ACC112 (cell line): ENCODE measurements around the gene ERG28.

Experiments used
- H2AFZ ChIP-seq: fragments of 200-600 bp; sonication (generic); one replicate; pipeline ENCODE4 v1.6.0; 2017; ENCODE audit warnings: antibody characterized with exemption, low read length; ENCODE audit not compliant: unreplicated experiment
- H3K27ac ChIP-seq: fragments of 200-600 bp; sonication (generic); 2 replicates; pipeline ENCODE4 v1.5.1; 2014; ENCODE audit warnings: low read depth, mild to moderate bottlenecking, antibody characterized with exemption, low read length, moderate library complexity
- H3K27me3 ChIP-seq: fragments of 200-600 bp; sonication (generic); 2 replicates; pipeline ENCODE4 v1.6.1; 2014; ENCODE audit warnings: mild to moderate bottlenecking, antibody characterized with exemption, low read length, moderate library complexity, mixed read lengths; ENCODE audit not compliant: insufficient read depth
- H3K36me3 ChIP-seq: fragments of 200-600 bp; sonication (generic); 2 replicates; pipeline ENCODE4 v1.6.1; 2016; ENCODE audit warnings: mild to moderate bottlenecking, antibody characterized with exemption, low read length, moderate library complexity, mixed read lengths; ENCODE audit not compliant: insufficient read depth
- H3K4me1 ChIP-seq: fragments of 200-600 bp; sonication (generic); one replicate; pipeline ENCODE4 v1.6.1; 2016; ENCODE audit warnings: low read length, mixed read lengths; ENCODE audit not compliant: insufficient read depth, unreplicated experiment, control insufficient read depth
- H3K4me3 ChIP-seq: fragments of 200-600 bp; sonication (generic); 2 replicates; pipeline ENCODE4 v1.5.1; 2014; ENCODE audit warnings: mild to moderate bottlenecking, low read depth, low read length
- H3K79me2 ChIP-seq: fragments of 200-600 bp; sonication (generic); one replicate; pipeline ENCODE4 v1.6.0; 2016; ENCODE audit warnings: low read length; ENCODE audit not compliant: control insufficient read depth, unreplicated experiment, insufficient read depth

The ERG28 gene

DNA sequence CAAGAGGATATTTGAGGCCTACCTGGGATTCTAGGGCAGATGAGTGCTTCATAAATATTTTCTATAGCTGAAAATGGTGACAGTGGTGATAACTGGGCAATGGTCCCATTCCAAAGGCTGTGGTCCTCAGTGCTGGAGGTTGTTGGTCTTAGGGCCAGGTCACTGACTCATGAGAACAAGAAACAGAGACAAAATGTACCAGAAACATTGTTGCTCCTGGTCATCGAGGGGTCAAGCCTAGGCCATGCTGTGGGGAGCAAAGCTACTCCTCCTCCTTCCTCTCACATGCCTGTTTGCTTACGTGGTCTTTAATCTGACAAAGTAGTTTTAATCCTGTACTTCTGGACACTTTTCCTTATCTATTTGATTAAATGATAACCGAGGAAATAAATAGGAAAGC lies 33.8 kb downstream of the ERG28 start:
- Histone ChIP-seq H3K27ac (peak overlapping the region; percentile 52), H3K79me2 (no peaks in the 10 kb centered on the region), H3K36me3 (no peaks in the 10 kb centered on the region; the same call in 1 of the 2 replicates), H3K4me3 (no peak overlapping the region), H3K27me3 (no peaks in the 10 kb centered on the region), H2AFZ (no peak overlapping the region), H3K4me1 (peaks cover 13% of the 10 kb centered on the region)

DNA sequence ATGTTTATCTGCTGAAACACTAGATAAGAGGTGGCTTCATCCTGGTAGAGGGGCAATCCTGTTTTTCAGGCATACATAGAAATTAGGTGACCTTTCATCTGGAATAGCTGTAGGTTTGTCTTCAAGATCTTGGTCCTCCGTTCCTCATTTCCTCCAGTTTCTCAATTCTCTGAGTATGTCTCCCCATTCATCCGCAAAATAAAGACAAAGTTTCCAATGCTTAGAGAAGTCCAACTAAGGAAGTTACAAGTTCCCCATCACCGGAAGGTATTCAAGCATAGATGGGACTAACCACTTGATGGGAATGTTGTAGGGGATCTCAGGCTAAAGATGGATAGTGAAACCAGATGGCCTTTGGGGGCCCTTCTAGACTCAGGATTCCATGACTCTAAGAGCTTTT lies 34.3 kb downstream of the ERG28 start:
- Histone ChIP-seq H3K27ac (peak overlapping the region; percentile 52), H3K36me3 (no peaks in the 10 kb centered on the region; the same call in 1 of the 2 replicates), H3K4me1 (peaks cover 13% of the 10 kb centered on the region), H3K27me3 (no peaks in the 10 kb centered on the region), H2AFZ (no peak overlapping the region), H3K79me2 (no peaks in the 10 kb centered on the region), H3K4me3 (no peak overlapping the region)

DNA sequence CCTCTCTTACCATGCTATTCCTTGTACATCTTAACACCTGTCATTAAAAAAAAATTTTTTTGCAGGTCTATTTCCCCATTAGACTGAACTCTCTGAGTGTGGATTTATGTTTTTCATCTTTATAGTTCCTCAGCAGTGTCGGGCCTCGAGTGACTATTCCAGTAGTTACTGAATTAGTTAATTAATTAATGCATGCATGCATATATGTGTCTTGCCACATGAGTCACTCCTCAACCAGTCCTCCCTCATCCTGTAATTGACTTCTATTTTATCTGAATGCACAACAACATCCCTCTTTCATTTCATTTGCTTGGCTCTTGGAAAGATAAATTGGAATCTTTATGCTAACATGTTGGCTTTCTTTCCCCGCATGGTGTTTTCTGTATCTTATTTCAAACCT lies 35.6 kb downstream of the ERG28 start:
- H3K27me3 ChIP-seq: no peaks in the 10 kb centered on the region
- H3K4me3 ChIP-seq: no peak overlapping the region
- H2AFZ ChIP-seq: no peak overlapping the region
- no peak overlapping the region for H3K27ac ChIP-seq
- no peaks in the 10 kb centered on the region for H3K79me2 ChIP-seq
- peaks cover 13% of the 10 kb centered on the region for H3K4me1 ChIP-seq
- H3K36me3 ChIP-seq: no peaks in the 10 kb centered on the region; the same call in 1 of the 2 replicates

DNA sequence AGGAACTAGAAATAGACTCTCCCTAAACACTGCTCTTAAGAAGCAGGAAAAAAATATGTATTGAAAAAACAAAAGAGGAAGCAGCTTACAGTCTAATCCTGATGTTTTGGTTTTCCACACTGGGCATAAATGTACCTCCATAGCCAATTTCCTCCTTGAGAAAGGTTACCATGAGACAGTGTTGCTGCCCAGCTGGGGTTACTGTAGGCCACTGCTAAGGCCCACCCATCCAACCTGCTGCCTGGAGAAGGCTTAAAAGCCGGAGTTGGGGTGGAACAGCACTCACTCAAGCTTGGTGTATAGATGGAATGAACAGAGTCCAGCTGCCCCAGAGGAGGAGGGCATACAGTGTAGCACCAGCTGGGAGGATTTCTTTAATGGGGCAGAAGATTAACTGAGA lies 41.1 kb downstream of the ERG28 start:
- no peak overlapping the region for H2AFZ ChIP-seq
- no peak overlapping the region for H3K27ac ChIP-seq
- H3K4me3 ChIP-seq: no peak overlapping the region

DNA sequence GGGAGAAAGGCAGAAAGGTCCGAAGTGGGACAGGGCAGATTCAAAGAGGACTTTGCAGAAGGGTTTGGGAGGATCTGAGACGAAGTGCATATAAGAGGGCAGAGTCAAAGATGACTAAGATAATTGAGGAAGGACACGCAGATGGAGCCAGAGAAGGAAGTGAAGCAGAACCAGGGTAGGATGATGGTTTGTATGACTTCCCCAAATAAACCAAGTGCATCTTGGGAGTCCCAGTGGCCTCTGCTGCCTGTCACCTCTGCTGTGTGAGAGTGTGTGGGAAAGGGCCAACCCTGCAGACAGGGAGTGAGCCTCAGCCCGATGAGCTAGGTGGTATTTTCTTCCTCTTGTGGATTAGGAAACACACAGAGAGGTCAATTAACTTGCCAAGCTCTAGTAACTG lies 45.5 kb downstream of the ERG28 start:
- no peak overlapping the region for H3K27ac ChIP-seq
- no peak overlapping the region for H3K4me3 ChIP-seq
- H3K36me3 ChIP-seq: 0 out of 2 replicates have a peak, but pooled peaks cover 4% of the 10 kb centered on the region
- peaks cover 9% of the 10 kb centered on the region for H3K4me1 ChIP-seq
- no peak overlapping the region for H2AFZ ChIP-seq
- H3K79me2 ChIP-seq: no peaks in the 10 kb centered on the region
- no peaks in the 10 kb centered on the region for H3K27me3 ChIP-seq

More for the DNA sequence above, 41.1 kb downstream of the ERG28 start:
- Histone ChIP-seq H3K36me3 (0 out of 2 replicates have a peak, but pooled peaks cover 4% of the 10 kb centered on the region), H3K27me3 (no peaks in the 10 kb centered on the region), H3K4me1 (no peaks in the 10 kb centered on the region), H3K79me2 (no peaks in the 10 kb centered on the region)

DNA sequence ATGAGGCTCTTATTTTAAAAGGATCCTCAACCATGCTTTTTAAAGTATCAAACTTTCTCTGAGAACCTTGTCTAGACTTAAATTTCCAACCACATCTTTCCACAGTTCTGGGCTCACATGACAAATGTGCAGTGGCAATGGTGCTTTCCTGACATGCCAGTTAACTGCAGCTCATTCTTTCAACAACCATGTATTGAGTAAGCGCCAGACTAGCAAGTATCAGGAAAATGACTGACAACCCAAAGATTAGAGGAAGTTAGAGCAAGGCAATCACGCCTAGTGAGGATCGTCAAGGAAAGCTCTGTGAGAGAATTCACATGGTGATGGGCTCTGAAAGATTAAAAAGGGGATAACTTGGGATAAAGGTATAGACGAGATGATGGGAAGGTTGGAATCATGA lies 46.5 kb downstream of the ERG28 start:
- Histone ChIP-seq H3K4me3 (no peak overlapping the region), H3K36me3 (0 out of 2 replicates have a peak, but pooled peaks cover 4% of the 10 kb centered on the region), H2AFZ (no peak overlapping the region), H3K4me1 (peaks cover 19% of the 10 kb centered on the region), H3K27me3 (no peaks in the 10 kb centered on the region), H3K27ac (no peak overlapping the region), H3K79me2 (no peaks in the 10 kb centered on the region)

DNA sequence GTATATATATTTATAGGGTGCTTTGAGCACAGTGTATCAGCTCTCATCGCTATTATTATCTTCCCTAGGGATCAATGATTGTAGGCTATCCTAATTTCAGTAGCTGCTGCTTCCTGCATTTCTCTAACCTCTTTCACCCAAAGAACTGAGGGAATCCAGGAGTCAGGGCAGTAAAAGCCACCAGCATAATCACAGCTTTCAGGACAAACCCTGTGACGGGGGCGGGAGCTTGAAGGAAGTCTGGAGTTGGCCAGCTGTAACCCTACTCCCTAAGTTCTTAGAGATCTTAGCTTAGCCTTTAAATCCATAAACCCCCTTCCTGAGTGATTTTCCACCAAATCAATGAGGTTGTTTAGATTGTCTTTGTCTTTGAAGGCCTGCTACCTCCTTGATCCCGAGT lies 48.5 kb downstream of the ERG28 start:
- peaks cover 20% of the 10 kb centered on the region for H3K4me1 ChIP-seq
- no peak overlapping the region for H2AFZ ChIP-seq
- H3K79me2 ChIP-seq: no peaks in the 10 kb centered on the region
- no peak overlapping the region for H3K27ac ChIP-seq
- no peaks in the 10 kb centered on the region for H3K27me3 ChIP-seq
- H3K36me3 ChIP-seq: peaks cover 9% of the 10 kb centered on the region; the same call in 1 of the 2 replicates
- H3K4me3 ChIP-seq: no peak overlapping the region

DNA sequence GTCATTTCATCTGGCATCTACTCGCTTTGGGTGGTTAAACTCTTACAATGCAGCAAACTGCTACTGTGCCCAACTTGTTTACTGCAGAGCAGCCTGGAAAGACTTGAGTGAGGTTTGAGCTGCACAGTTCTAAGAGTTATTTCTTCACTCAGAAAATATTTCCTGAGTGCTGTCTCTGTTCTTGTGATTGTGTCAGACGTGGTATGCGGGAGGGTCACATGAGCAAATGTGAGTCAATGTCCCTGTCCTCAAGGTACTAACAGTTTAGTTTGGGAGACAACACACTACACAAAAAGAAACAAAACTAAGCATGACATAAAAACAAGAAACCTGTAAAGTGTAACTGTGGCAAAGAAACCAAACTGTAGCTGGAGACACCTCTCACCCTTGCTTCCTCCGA lies 49.8 kb downstream of the ERG28 start:
- H3K79me2 ChIP-seq: no peaks in the 10 kb centered on the region
- peak overlapping the region; percentile 9; the same call in 1 of the 2 replicates for H3K4me3 ChIP-seq
- peaks cover 10% of the 10 kb centered on the region; the same call in 1 of the 2 replicates for H3K36me3 ChIP-seq
- H3K27ac ChIP-seq: peak overlapping the region; percentile 67
- peaks cover 24% of the 10 kb centered on the region for H3K4me1 ChIP-seq
- no peak overlapping the region for H2AFZ ChIP-seq
- no peaks in the 10 kb centered on the region for H3K27me3 ChIP-seq

DNA sequence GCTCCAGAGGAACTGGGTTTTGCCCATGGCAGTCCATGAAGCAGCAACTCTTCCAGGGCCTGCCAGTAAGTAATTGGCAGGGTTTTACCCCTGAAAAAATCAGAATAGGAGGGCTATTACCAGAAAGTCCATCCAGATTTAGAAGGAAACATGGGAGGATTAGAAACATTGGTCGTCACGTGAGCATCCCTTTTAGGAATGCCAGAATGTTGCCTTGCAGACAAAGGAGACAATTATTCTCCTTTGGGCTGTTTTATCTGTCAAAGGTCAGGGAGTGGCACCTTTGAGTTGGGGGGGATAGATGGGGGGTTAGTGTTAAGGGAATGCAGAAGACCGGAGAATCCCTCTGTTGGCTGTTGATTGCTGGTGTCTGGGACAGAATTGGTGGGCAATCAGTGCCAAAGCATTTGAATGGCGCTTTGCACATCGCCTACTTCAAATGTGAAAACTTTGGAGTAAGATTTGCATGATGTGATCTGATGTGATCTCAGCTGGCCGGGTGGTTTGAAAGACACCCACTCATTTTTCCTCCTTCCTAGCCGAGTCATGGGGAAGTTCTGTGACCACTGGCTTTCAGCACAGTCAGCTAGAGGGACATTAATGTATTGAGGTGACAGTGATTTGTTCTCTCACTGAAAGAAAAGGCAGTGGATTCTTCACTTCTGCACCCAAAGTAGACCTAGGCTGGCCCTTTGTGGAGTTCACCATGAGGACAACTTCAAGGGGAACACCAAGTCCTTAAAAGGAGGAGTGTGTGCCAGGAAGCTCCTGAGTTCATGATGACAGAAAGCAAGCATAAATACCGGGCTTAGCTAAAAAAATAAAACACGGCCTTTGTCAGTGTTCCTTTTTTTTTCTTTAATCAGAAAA lies 50.8 kb downstream of the ERG28 start:
- Histone ChIP-seq H2AFZ (no peak overlapping the region), H3K27ac (peak overlapping the region; percentile 67), H3K4me3 (peak overlapping the region; percentile 9; the same call in 1 of the 2 replicates), H3K27me3 (no peaks in the 10 kb centered on the region), H3K36me3 (peaks cover 7% of the 10 kb centered on the region; the same call in 1 of the 2 replicates), H3K79me2 (no peaks in the 10 kb centered on the region), H3K4me1 (peaks cover 34% of the 10 kb centered on the region)

DNA sequence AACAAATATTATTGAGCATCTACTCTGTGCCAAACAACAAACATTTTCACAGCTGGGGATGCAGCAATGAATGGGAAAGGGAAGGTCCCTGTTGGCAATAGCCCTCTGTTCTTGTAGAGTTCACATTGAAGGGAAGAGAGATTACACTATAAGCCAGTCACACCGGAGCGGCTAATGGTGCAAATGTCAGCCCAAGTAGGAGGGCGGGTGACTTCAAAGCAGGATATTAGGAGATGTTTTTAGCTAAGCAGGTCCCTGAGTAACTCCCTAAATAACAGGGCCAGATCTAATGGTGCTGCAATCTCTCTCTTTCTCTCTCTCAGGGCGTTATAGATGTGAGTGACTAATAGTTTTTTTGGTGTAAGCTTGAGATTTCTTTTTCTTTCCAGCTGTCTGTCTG lies 51.6 kb downstream of the ERG28 start:
- Histone ChIP-seq H3K79me2 (no peaks in the 10 kb centered on the region), H3K4me1 (peaks cover 36% of the 10 kb centered on the region), H3K36me3 (peaks cover 6% of the 10 kb centered on the region; the same call in 1 of the 2 replicates), H3K4me3 (no peak overlapping the region), H3K27me3 (no peaks in the 10 kb centered on the region), H2AFZ (no peak overlapping the region), H3K27ac (peak overlapping the region; percentile 67; the same call in 1 of the 2 replicates)
